Measurements from ENCODE around the gene APOBR.
"Not testable (repeated sequence)": the region's sequence is repeated elsewhere in the genome, so short reads cannot be mapped to it uniquely, and the experiment has no call there.

Gene APOBR

GRCh38 chr16:28497861-28498599 is 3.6 kb downstream of the APOBR start:
- in situ Hi-C loops (cut with MboI; ENCODE audit: low sequenced_read_pairs) = no loop called here

- in situ Hi-C loops (cut with MboI; ENCODE audit: low sequenced_read_pairs) = no loop called here
These were observed 4.4 kb downstream of the APOBR start for GRCh38 chr16:28498666-28499381.

GRCh38 chr16:28499854-28500253 is 5.4 kb downstream of the APOBR start:
- in situ Hi-C loops (cut with MboI; ENCODE audit: low sequenced_read_pairs) = no loop called here

- in situ Hi-C loops (cut with MboI; ENCODE audit: low sequenced_read_pairs) = not testable (repeated sequence)
These were observed 6.2 kb downstream of the APOBR start for GRCh38 chr16:28500476-28501180.

GRCh38 chr16:28501258-28502232 is 7.1 kb downstream of the APOBR start:
- in situ Hi-C loops (cut with MboI; ENCODE audit: low sequenced_read_pairs) = no loop called here

GRCh38 chr16:28502290-28502689 is 7.8 kb downstream of the APOBR start:
- in situ Hi-C loops (cut with MboI; ENCODE audit: low sequenced_read_pairs) = no loop called here

GRCh38 chr16:28503470-28504259 is 9.2 kb downstream of the APOBR start:
- in situ Hi-C loops (cut with MboI; ENCODE audit: low sequenced_read_pairs) = no loop called here

- in situ Hi-C loops (cut with MboI; ENCODE audit: low sequenced_read_pairs) = no loop called here
These were observed 10.4 kb downstream of the APOBR start for GRCh38 chr16:28504707-28505404.

GRCh38 chr16:28505489-28506137 is 11.2 kb downstream of the APOBR start:
- in situ Hi-C loops (cut with MboI; ENCODE audit: low sequenced_read_pairs) = no loop called here

- in situ Hi-C loops (cut with MboI; ENCODE audit: low sequenced_read_pairs) = no loop called here
These were observed 16.6 kb downstream of the APOBR start for GRCh38 chr16:28511031-28511430.

- in situ Hi-C loops (cut with MboI; ENCODE audit: low sequenced_read_pairs) = no loop called here
These were observed 17.7 kb downstream of the APOBR start for GRCh38 chr16:28511801-28512789.

GRCh38 chr16:28513484-28514181 is 19.2 kb downstream of the APOBR start:
- in situ Hi-C loops (cut with MboI; ENCODE audit: low sequenced_read_pairs) = no loop called here

GRCh38 chr16:28514246-28514645 is 19.8 kb downstream of the APOBR start:
- in situ Hi-C loops (cut with MboI; ENCODE audit: low sequenced_read_pairs) = no loop called here

- in situ Hi-C loops (cut with MboI; ENCODE audit: low sequenced_read_pairs) = no loop called here
These were observed 26.2 kb downstream of the APOBR start for GRCh38 chr16:28520672-28521071.

GRCh38 chr16:28521436-28521835 is 27.0 kb downstream of the APOBR start:
- in situ Hi-C loops (cut with MboI; ENCODE audit: low sequenced_read_pairs) = no loop called here

GRCh38 chr16:28522792-28523191 is 28.3 kb downstream of the APOBR start:
- in situ Hi-C loops (cut with MboI; ENCODE audit: low sequenced_read_pairs) = no loop called here

GRCh38 chr16:28524681-28525171 is 30.3 kb downstream of the APOBR start:
- in situ Hi-C loops (cut with MboI; ENCODE audit: low sequenced_read_pairs) = no loop called here
